ENCODE data around the gene IGFALS.

IGFALS gene

DNA sequence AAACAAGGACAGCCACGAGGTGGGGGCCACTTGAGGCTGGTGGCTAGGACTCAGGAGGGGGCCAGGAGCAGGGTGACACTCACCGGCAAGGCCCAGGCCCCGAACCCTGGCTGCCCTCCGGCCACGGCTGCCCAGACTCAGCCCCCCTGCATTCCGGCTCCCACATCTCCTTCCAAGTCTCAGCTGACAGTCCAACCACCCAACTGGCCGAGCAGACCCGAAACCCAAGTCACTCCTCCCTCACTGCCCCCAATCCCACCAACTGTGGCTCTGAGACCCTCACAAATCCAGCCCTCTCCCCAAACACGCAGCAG, 23.7 kb upstream of the IGFALS start:
- TF ChIP-seq FOXA1 (IDR thresholded peaks at IDR 0.05), result no peak
- no peak for TF ChIP-seq LEF1 (IDR thresholded peaks at IDR 0.05; ENCODE audit: borderline replicate concordance)
- TF ChIP-seq BHLHE40 (IDR thresholded peaks at IDR 0.05; ENCODE audit: borderline replicate concordance), result no peak
- TF ChIP-seq ARNT (IDR thresholded peaks at IDR 0.05), result no peak
- no peak for TF ChIP-seq FOXK2 (IDR thresholded peaks at IDR 0.05)
- TF ChIP-seq HDGF (IDR thresholded peaks at IDR 0.05; ENCODE audit: borderline replicate concordance), result no peak
- TF ChIP-seq ELF4 (IDR thresholded peaks at IDR 0.05), result no peak
- no peak for TF ChIP-seq CTBP1 (IDR thresholded peaks at IDR 0.05; ENCODE audit: borderline replicate concordance)
- TF ChIP-seq L3MBTL2 (conservative IDR thresholded peaks at IDR 0.05), result no peak
- no peak for DNase-seq (ENCODE audit: extremely low spot score)
- CTCF ChIA-PET, result no interaction called here
- POLR2A ChIA-PET, result interaction anchor here (0.7 to 0.8 kb wide), 2 partner anchors 10 to 112 kb away, joined by 3 read pairs; partner anchors contain the start of genes FAHD1 and HAGH

DNA sequence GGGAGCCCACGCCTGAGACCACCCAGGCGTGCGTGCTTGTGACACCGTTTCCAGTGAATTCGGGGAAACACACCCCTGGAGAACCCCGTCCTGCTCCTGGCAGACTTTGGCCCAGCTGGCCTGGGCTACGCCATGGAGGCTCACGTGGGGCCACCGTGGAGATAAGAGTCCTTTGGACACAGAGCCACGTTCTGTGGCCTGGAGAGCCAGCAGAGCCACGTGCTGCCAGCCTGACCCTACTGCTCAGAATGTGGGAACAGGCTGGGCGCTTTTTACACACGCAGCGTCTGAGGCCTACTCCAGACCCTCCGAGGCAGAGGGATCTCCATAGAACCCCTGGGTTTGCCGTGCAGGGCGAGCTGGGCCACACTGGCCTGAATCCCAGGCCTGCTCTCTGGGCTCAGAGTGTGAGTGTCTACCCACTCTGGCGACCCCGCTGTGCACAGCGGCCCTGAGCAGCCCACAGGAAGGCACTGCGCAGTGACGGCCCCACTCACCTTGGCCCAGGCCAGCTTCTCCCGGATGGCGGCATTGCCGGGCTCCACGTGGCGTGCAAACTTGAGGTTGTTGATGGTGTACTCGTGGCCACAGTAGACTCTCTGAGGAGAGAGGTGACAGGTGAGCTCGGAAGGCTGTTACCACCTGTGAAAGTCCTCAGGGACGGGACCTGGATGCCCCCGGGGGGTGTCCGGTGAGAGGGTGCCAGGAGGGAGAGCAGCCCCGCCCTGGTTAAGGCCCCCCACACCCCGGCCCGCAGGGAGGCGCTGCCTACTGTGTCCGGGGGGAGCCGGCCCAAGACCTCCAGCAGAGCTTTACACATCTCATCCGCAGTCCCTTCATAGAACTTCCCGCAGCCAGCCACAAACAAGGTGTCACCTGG, 23.1 kb upstream of the IGFALS start:
- POLR2A ChIA-PET, result interaction anchor here (0.7 kb wide), 1 partner anchor 113 kb away, joined by 3 read pairs; no protein-coding TSS in a partner anchor

GRCh38 chr16:1815461-1815860, 22.0 kb upstream of the IGFALS start:
- DNase-seq (ENCODE audit: extremely low spot score), result no peak
- CTCF ChIA-PET, result no interaction called here
- no peak for TF ChIP-seq L3MBTL2 (conservative IDR thresholded peaks at IDR 0.05)
- no peak for TF ChIP-seq HDGF (IDR thresholded peaks at IDR 0.05; ENCODE audit: borderline replicate concordance)
- TF ChIP-seq BHLHE40 (IDR thresholded peaks at IDR 0.05; ENCODE audit: borderline replicate concordance), result no peak
- TF ChIP-seq, protein P1, sequence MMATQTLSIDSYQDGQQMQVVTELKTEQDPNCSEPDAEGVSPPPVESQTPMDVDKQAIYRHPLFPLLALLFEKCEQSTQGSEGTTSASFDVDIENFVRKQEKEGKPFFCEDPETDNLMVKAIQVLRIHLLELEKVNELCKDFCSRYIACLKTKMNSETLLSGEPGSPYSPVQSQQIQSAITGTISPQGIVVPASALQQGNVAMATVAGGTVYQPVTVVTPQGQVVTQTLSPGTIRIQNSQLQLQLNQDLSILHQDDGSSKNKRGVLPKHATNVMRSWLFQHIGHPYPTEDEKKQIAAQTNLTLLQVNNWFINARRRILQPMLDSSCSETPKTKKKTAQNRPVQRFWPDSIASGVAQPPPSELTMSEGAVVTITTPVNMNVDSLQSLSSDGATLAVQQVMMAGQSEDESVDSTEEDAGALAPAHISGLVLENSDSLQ (IDR thresholded peaks at IDR 0.05), result no peak
- TF ChIP-seq ZNF384 (IDR thresholded peaks at IDR 0.05), result no peak
- TF ChIP-seq NFRKB (IDR thresholded peaks at IDR 0.05), result no peak
- TF ChIP-seq LEF1 (IDR thresholded peaks at IDR 0.05; ENCODE audit: borderline replicate concordance), result no peak
- TF ChIP-seq FOXK2 (IDR thresholded peaks at IDR 0.05), result no peak
- no peak for TF ChIP-seq CTBP1 (IDR thresholded peaks at IDR 0.05; ENCODE audit: borderline replicate concordance)
- TF ChIP-seq SUZ12 (IDR thresholded peaks at IDR 0.05), result no peak
- TF ChIP-seq FOXM1 (IDR thresholded peaks at IDR 0.05; ENCODE audit: borderline replicate concordance), result no peak
- no peak for TF ChIP-seq TARDBP (IDR thresholded peaks at IDR 0.05)
- no peak for TF ChIP-seq ELF4 (IDR thresholded peaks at IDR 0.05)
- no peak for TF ChIP-seq FOXA1 (IDR thresholded peaks at IDR 0.05)
- TF ChIP-seq ARNT (IDR thresholded peaks at IDR 0.05), result no peak
- TF ChIP-seq SP1 (IDR thresholded peaks at IDR 0.05), result no peak
- POLR2A ChIA-PET, result no interaction called here

More for the DNA sequence above, 23.1 kb upstream of the IGFALS start:
- CTCF ChIA-PET, result no interaction called here
- TF ChIP-seq SP1 (IDR thresholded peaks at IDR 0.05) (no peak), FOXM1 (IDR thresholded peaks at IDR 0.05; ENCODE audit: borderline replicate concordance) (no peak)
- DNase-seq (ENCODE audit: extremely low spot score), result no peak

DNA sequence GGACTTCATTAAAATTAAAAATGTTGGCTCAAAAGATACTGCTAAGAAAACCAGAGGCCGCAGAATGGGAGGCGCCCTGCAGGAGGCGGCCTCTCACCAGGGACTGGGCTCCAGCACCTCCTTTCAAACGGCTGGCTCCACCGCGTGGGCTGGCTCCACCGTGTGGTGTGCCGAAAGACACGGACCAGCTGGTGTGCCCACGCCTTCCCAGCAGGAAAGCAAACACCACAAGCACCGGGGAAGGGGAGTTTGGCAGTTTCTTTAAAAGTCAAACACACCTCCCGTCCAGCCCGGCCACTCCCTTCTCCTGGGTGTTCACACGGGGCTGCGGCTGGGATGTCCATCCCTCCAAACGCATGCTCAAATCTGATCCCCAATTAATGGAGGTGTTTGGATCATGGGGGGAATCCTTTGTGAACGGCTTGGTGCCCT, 19.2 kb upstream of the IGFALS start:
- POLR2A ChIA-PET, result interaction anchor here (0.9 to 1.5 kb wide), 4 partner anchors 8 to 152 kb away, joined by 3 to 4 read pairs (median 4); partner anchors contain the start of genes FAHD1, HAGH and RPS2

GRCh38 chr16:1810536-1810935, 17.0 kb upstream of the IGFALS start:
- ChIA-PET POLR2A (interaction anchor here (0.9 to 1.4 kb wide), 2 partner anchors 17 to 28 kb away, joined by 3 read pairs; partner anchors contain the start of genes FAHD1, NUBP2 and SPSB3), CTCF (no interaction called here)
- no peak for TF ChIP-seq TARDBP (IDR thresholded peaks at IDR 0.05)
- TF ChIP-seq CTBP1 (IDR thresholded peaks at IDR 0.05; ENCODE audit: borderline replicate concordance), result no peak
- no peak for TF ChIP-seq SP1 (IDR thresholded peaks at IDR 0.05)
- TF ChIP-seq SUZ12 (IDR thresholded peaks at IDR 0.05), result no peak
- TF ChIP-seq BHLHE40 (IDR thresholded peaks at IDR 0.05; ENCODE audit: borderline replicate concordance), result no peak
- TF ChIP-seq FOXK2 (IDR thresholded peaks at IDR 0.05), result no peak
- TF ChIP-seq FOXA1 (IDR thresholded peaks at IDR 0.05), result no peak
- TF ChIP-seq L3MBTL2 (conservative IDR thresholded peaks at IDR 0.05), result no peak
- no peak for TF ChIP-seq FOXM1 (IDR thresholded peaks at IDR 0.05; ENCODE audit: borderline replicate concordance)
- TF ChIP-seq, protein P1 (IDR thresholded peaks at IDR 0.05), result no peak
- TF ChIP-seq ZNF384 (IDR thresholded peaks at IDR 0.05), result no peak
- no peak for TF ChIP-seq HDGF (IDR thresholded peaks at IDR 0.05; ENCODE audit: borderline replicate concordance)
- no peak for TF ChIP-seq LEF1 (IDR thresholded peaks at IDR 0.05; ENCODE audit: borderline replicate concordance)
- no peak for TF ChIP-seq NFRKB (IDR thresholded peaks at IDR 0.05)
- no peak for TF ChIP-seq ARNT (IDR thresholded peaks at IDR 0.05)
- DNase-seq (ENCODE audit: extremely low spot score), result no peak

More for the DNA sequence above, 19.2 kb upstream of the IGFALS start:
- TF ChIP-seq L3MBTL2 (conservative IDR thresholded peaks at IDR 0.05) (peak; percentile 37), SP1 (IDR thresholded peaks at IDR 0.05) (no peak), TARDBP (IDR thresholded peaks at IDR 0.05) (0 out of 2 replicates have a peak, but pooled peaks have one; percentile 40)
- CTCF ChIA-PET, result no interaction called here
- peak; percentile 68 for DNase-seq (ENCODE audit: extremely low spot score)

DNA sequence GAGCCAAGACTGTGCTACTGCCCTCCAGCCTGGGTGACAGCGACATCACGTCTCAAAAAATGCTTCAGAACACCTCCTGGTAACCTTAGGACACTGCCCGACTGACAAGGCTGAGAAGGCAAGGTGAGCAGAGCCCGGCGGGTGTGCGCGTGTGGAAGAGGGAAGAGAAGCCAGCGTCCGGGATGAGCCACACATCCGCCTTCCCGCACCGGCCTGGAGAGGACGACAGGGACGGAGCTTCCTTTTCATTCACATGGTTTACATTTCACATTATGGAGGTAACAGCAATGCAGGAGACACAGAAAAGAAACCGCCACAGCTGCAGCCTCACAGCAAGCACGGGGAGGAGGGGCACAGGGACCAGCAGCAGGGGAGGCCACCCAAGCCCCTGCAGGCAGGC, 16.6 kb upstream of the IGFALS start:
- no peak for DNase-seq (ENCODE audit: extremely low spot score)
- TF ChIP-seq LEF1 (IDR thresholded peaks at IDR 0.05; ENCODE audit: borderline replicate concordance), result no peak
- no peak for TF ChIP-seq FOXM1 (IDR thresholded peaks at IDR 0.05; ENCODE audit: borderline replicate concordance)
- no peak for TF ChIP-seq FOXK2 (IDR thresholded peaks at IDR 0.05)
- POLR2A ChIA-PET, result interaction anchor here (0.9 to 1.4 kb wide), 2 partner anchors 17 to 27 kb away, joined by 3 read pairs; partner anchors contain the start of genes FAHD1, NUBP2 and SPSB3
- CTCF ChIA-PET, result no interaction called here
